Ishikawa (cell line): Measurements from ENCODE around the gene SRSF7.

Experiments
- CREB1 ChIP-seq: IDR thresholded peaks from 2 replicates; pipeline ENCODE4 v1.6.1; 2012; ENCODE audit warnings: low read depth
- EP300 ChIP-seq: IDR thresholded peaks from 2 replicates; pipeline ENCODE4 v1.6.1; 2012; ENCODE audit warnings: borderline replicate concordance
- FOXM1 ChIP-seq: IDR thresholded peaks from 2 replicates; pipeline ENCODE4 v1.6.1; 2012; ENCODE audit warnings: low read depth, borderline replicate concordance
- MAX ChIP-seq: IDR thresholded peaks from 2 replicates; pipeline ENCODE4 v1.6.1; 2012
- RAD21 ChIP-seq: IDR thresholded peaks from 2 replicates; pipeline ENCODE4 v1.6.1; 2012; ENCODE audit warnings: low read depth
- TAF1 ChIP-seq: IDR thresholded peaks from 2 replicates; pipeline ENCODE4 v1.6.1; 2012; ENCODE audit warnings: low read depth, mild to moderate bottlenecking
- TCF12 ChIP-seq: IDR thresholded peaks from 2 replicates; pipeline ENCODE4 v1.6.1; 2012; ENCODE audit warnings: low read depth
- TEAD4 ChIP-seq: IDR thresholded peaks from 2 replicates; pipeline ENCODE4 v1.6.1; 2012
- USF1 ChIP-seq: IDR thresholded peaks from 2 replicates; pipeline ENCODE4 v1.6.1; 2012
- YY1 ChIP-seq: IDR thresholded peaks from 2 replicates; pipeline ENCODE4 v1.6.1; 2012; ENCODE audit warnings: low read depth

GRCh38 chr2:38733300-38733971 lies 17.7 kb downstream of the SRSF7 start:
- TF ChIP-seq FOXM1 (no peak), EP300 (no peak), YY1 (no peak), TCF12 (no peak), RAD21 (no peak), TAF1 (no peak), CREB1 (no peak), MAX (no peak), USF1 (no peak), TEAD4 (no peak)
